ENCODE measurements around the gene NCAPG. TPM values are rescaled to one million over a fixed set of nuclear protein-coding genes. Genes with fewer than 3 reads are reported as not detected.

Gene NCAPG
- polyA plus RNA-seq, 10 donors: 10.1 to 21.6 (median 14.2) TPM

DNA sequence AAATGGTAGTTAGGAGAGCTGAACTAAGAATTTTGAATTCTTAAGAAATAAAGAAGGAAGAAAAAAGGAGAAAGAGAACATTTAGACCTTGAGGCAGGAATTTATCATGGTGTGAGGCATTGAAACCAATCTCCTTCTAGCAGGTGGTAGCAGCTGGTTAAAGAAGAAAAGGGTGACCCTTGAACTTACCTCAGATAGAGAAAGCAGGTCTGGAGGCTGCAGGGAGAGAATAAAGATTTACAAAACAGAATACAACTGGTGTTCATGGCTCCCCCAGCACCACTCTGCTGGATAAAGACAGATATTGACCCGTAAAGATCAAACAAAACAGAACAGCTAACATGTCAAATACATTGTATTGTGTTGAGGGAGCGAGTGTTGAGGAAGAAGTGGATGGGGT, 56.0 kb downstream of the NCAPG start:
- DNase-seq: no peak

DNA sequence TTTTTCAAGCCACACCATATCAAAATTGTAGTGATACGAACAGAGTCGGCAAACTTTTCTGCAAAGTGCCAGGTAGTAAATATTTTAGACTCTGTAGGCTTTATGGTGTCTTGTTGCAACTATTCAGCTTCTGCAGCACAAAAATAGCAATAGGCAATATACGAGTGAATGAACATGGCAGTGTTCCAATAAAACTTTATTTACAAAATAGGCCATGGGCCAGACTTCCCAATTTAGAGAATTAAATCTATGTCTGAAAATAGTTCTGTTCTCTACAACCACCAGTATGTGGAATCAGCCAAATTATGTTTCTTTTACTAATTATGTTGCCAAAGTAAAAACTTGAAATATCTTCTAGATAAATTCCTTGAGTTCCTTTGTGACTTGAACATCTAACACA, 56.5 kb downstream of the NCAPG start:
- no peak for DNase-seq

DNA sequence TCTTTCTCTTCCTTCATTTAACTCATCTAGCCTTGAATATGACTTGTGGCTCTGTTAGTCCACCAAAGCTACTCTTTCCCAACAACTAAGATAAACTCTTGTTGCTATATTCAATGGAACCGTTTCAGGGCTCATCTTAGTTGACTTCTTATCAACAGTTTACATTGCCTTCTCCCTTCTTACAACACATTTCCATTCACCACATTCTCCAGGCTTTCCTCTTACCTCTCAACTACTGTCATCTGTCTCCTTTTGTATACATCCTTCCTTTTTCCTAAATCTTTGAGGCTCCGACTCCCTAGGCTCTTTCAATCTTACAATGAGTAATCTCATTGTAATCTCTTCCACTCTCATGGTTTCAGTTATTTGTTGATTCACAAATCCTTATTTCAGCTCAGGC, 58.5 kb downstream of the NCAPG start:
- no peak for DNase-seq

- DNase-seq: no peak
Measured at GRCh38 chr4:17875402-17876070, 64.8 kb downstream of the NCAPG start.

GRCh38 chr4:17876943-17877342, 66.2 kb downstream of the NCAPG start:
- no peak for DNase-seq

DNA sequence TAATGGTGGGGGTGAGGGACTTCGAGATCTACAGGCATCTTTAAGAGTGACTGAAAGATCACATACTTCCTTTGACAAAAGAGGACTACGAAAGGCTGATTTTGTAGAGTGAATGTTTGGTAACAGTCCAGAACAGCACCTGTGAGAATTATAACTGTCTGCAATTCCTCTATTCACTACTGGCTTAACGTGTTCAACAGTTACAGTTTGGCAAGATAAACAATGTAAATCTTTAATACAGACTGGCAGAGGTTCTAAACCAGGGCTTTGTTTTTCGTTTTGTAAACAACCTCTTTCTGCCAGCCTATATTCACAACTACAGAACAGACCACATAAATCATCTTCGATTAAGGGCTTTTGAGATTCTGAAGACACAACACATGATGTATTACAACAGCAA, 66.9 kb downstream of the NCAPG start:
- DNase-seq: no peak

- DNase-seq: no peak
Measured at GRCh38 chr4:17884063-17884462, 73.3 kb downstream of the NCAPG start.

DNA sequence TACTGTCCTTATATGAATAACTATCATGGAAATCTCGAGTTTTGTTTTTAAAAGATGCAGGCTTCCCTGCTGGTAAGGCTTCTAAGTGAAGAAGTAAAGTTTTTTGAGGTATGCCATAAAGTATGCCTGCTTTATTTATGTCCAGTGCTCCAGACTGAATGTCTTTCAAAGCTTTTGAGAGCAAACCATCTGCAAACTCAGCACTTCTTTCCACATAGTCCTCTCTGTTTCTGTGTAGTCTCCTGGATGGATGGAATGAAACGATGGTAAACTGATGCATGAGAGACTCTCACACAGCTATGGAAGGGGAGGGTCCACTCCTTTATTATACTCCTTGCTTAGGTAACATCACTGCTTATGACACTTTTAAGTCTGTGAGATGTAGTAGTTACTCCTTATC, 73.7 kb downstream of the NCAPG start:
- no peak for DNase-seq

DNA sequence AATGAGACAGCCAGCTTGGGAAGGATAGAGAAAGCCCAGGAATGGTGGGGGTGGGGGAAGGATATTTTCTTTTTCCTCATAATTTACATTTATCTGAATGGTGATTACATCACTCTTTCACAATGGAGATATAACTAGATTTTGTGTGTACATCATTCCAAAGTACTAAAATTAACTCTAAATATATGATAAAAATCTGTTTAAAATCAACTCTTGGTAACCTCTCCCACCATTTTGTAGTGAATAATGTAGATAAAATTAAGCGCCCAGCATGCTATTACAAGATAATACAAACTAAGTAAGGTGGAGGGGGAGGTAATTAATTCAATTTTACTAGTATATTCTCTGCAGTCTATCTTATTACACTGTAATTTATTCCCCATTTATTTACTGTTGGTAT, 78.9 kb downstream of the NCAPG start:
- DNase-seq: no peak

- DNase-seq: no peak
Measured at GRCh38 chr4:17894421-17894820, 83.6 kb downstream of the NCAPG start.

Other genes starting within 250 kb of the NCAPG start
- gene LAP3, start 233.8 kb upstream of the NCAPG start, polyA plus RNA-seq (ENCODE audit: insufficient read length in 10 of 10): 10 to 100 TPM; 44.9 to 51.0 (median 48.0) TPM
- gene MED28, start 196.3 kb upstream of the NCAPG start, polyA plus RNA-seq (ENCODE audit: insufficient read length in 10 of 10): 10 to 100 TPM; 24.7 to 37.3 (median 28.2) TPM
- 1 to 10 TPM; 1.3 to 6.6 (median 2.8) TPM for gene FAM184B, start 29.4 kb upstream of the NCAPG start, polyA plus RNA-seq (ENCODE audit: insufficient read length in 10 of 10)
- 10 to 100 TPM; 21.0 to 38.5 (median 29.2) TPM for gene DCAF16, start 222 bp upstream of the NCAPG start, polyA plus RNA-seq (ENCODE audit: insufficient read length in 10 of 10)
- gene LCORL, start 210.8 kb downstream of the NCAPG start, polyA plus RNA-seq (ENCODE audit: insufficient read length in 10 of 10): 10 to 100 TPM in 8 of 10 donors, 1 to 10 TPM in 2; 9.0 to 15.0 (median 13.3) TPM